NCI-H526 treated with DMSO at 0.1 percent for 48 hours (cell line): ENCODE data around the gene CUL1.

ENCODE experiments used
- DNase-seq: peaks from one replicate; lab custom pipeline; 2025; lab: John Stamatoyannopoulos, UW

The CUL1 gene

GRCh38 chr7:148850564-148850963, 151.9 kb downstream of the CUL1 start:
- DNase-seq, result no peak
